NOMO-1 treated with DMSO at 0.1 percent for 48 hours (cell line): ENCODE results near the gene SLC41A3.

ENCODE experiments used
- DNase-seq: peaks from one replicate; lab custom pipeline; 2025; ENCODE audit not compliant: unreplicated experiment; lab: John Stamatoyannopoulos, UW

SLC41A3 gene

DNA sequence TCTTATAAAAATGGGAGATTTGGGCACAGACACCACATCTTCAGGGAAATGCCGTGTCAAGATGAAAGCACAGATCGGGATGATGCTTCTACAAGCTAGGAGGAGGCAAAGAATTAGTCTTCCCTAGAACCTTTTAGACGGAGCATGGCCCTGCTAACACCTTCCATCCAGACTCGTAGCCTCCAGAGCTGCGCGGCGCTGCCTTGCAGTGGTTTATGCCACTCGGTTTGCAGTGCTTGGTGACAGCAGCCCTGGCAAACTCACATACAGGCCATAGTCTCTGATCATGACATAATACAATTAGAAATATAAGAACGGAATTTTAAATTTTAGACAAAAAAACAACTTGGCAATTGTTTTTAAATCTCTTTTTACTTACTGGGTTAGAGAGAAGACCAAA is 37.1 kb upstream of the SLC41A3 start:
- no peak for DNase-seq

DNA sequence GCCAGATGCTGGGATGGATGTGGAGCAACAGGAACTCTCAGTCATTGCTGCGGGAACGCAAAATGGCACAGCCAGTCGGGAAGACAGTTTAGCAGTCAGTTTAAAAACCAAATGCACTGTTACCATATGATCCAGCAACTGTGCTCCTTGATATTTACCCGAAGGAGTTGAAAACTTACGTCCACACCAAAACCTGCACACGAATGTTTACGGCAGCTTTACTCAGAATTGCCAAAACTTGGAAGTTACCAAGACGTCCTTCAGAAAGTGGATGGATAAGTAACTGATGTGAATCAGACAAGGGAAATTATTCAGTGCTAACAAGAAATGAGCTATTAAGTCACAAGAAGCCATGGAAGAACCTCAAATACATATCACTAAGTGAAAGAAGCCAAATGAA is 36.1 kb upstream of the SLC41A3 start:
- no peak for DNase-seq

DNA sequence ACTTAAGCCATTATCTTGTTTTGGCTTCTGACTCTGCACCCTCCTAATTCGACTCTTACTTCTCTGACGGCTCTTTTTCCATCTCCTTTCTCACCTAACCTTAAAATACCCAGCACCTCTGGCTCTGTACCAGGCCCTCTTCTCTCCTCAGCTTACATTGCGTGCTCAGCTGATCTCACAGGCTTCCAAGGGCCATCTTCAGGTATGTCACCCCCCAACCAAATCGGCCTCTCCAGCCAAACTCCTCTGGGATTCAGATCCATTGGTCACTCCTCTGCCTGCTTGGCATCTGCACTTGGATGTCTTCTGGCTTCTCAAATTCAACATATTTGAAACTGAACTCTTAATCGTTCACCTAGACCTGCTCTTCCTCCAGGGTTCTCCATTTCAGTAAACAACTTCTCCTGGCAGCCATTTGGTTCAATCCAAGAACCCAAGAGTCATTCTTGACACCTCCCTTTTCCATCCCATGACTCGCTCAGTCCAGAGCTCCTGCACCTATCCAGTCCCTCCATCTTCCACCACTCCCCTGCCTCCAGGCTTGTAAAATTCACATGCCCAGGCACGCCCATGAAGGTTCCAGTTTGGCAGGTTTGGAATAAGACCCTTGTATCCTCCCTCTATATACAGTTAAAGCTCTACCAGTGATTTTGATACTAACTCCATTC is 35.2 kb upstream of the SLC41A3 start:
- no peak for DNase-seq

DNA sequence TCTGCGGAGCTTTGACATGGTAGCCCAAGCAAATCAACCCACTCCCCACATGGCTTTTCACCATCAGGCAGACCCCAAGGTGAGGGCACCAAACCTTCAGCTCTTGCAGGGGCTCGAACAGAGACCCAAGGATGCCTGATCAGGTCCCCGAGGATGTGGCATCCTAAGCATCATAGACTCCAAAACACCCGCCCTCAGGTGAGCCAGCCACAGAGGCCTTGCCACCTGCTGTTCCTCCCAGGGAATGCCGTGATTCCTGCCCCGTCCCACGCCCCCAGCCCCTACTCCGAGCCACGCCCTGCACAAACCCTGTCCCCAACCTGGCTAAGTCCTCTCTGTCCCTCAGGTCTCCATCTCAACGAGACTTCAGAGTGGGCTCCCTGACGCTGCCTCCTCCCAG is 34.7 kb upstream of the SLC41A3 start:
- DNase-seq: no peak

DNA sequence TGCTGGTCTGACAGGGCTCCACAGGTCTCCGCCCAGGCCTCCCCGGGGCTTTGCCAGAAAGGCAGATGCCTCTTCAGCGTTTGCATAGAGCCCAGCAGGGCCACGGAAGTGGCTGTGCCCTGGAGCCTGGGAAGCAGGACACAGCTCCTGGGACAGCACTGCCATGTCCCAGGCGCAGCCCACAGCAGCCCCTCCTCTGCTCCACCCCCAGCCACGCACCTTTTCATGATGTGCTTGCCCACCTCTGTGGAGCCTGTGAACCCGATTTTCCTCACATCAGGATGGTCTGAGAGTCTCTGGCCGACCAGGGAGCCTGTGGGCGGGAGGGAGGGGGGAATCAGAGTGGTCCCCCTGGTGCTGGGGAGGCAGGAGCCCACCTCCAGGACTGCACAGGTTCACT is 33.9 kb upstream of the SLC41A3 start:
- no peak for DNase-seq

DNA sequence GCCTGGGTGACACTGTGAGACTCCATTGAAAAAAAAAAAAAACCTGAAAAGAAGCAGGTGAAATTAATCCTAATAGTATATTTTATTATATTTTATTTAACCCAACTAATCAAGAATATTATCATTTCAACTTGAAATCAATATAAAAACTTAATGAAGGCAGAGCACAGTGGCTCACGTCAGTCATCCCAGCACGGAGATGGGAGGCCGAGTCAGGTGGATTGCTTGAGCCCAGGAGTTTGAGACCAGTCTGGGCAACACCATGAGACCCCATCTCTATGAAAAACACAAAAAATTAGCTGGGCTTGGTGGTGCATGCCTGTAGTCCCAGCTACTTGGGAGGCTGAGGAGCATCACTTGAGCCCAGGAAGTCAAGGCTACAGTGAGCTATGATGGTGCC is 33.3 kb upstream of the SLC41A3 start:
- no peak for DNase-seq

DNA sequence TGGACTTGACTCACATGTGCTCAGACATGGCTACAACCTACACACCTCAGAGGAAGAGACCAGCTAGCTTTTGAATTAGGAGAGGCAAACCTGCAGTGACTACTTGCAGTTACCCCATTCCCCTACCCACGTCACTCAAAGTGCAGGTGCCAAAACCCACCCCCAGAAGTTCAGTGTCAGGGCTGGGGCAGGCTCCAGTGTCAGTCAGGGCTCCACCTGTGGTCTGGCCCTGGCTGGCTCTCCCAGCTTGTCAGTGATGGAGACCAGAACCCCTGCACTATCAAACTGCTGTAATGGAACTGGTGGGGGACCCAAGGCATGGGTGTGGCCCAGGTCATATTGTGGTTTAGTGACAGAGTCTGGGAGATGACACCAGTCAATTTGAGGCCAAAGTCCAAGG is 32.6 kb upstream of the SLC41A3 start:
- no peak for DNase-seq

DNA sequence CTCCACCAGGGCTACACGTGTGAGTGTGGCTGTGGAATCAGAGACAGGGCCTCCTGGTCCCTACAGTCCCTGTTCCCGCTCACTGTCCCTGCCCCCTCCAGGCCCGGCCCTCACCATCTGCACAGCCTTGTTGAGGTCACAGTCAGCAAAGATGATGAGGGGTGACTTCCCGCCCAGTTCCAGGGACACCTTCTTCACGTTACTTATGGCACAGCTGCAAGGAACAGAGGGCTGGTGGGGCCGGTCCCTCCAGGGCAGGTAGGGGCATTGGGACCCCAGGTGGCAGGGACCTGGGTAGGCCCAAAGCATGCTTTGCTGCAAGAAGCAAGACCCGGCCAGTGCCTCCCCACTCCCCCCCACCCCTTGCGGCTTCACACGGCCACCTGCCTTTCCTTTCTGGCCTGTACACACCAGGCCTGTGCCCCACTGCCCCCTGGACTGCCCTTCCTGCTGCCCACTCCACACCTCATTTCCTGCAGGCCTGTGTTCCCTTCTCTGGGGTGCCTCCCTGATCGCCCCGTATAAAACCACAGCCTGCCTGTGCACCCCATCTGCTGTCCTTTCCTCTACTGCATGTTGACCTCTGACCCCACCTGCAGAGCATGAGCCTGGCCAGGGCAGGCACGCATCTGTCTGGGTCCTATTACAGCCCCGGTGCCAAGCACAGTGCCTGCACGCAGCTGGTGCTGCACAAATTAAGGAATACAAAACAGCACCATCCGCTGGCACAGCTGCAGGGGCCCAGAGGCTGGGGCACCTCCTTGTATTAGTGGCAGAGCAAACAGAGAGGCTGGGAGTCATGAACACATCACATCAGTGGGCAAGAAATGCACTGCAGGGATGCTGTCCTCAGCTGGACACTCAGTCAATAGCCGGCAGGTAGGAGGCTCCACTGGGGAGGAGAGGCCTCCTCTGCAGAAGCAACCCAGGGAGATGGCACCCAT is 30.8 kb upstream of the SLC41A3 start:
- DNase-seq: no peak

- DNase-seq: no peak
Observed at GRCh38 chr3:126113733-126114442, 30.0 kb upstream of the SLC41A3 start.

DNA sequence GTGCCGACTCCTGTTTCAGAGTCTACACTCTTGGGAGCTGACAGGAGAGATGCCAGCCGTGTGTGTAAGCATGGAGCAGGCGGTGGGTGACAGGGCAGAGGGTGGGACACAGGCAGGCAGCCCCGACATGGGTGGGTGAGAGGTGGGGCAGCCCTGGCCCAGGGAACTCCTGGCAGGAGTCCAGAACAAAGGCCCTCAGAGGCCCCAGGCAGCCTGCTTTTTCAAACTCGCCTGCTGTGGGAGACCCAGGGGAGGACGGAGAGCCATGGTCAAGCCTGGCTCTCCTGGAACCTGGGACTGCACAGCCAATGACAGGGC is 29.3 kb upstream of the SLC41A3 start:
- no peak for DNase-seq

DNA sequence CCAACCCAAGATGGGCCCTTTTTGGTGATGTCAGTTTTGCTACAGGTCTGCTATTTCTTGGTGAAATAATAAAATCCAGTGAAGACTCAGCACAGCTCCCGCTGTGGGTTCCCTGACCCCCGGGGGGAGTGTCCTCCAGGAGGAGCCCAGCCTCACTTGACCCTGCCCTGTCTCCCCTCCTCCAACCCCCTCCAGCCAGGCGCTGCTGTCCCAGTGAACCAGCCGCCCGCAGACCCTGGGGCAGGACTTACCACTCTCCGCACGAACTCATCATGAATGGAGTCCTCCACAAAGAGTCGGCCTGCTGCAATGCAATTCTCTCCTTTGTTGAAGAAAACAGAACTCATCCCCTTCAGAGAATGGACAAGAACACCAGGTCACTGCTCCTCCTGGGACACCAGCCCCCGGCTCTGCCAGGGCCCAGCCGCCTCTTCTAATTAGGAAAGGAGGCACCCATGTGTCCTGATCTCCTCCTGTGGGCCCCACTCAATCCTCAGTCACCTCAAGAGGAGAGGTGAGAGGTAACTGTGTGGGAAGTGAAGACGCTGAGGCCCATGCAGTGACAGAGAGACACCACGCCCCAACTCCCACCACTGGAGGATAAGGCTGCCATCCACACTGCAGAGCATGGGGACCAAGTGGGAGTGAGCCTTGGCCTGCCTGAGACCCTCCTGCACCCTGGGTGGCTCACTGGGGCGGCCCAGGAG is 28.8 kb upstream of the SLC41A3 start:
- no peak for DNase-seq

- no peak for DNase-seq
Observed at GRCh38 chr3:126111566-126112475, 27.9 kb upstream of the SLC41A3 start.

- no peak for DNase-seq
Observed at GRCh38 chr3:126111126-126111551, 27.2 kb upstream of the SLC41A3 start.

DNA sequence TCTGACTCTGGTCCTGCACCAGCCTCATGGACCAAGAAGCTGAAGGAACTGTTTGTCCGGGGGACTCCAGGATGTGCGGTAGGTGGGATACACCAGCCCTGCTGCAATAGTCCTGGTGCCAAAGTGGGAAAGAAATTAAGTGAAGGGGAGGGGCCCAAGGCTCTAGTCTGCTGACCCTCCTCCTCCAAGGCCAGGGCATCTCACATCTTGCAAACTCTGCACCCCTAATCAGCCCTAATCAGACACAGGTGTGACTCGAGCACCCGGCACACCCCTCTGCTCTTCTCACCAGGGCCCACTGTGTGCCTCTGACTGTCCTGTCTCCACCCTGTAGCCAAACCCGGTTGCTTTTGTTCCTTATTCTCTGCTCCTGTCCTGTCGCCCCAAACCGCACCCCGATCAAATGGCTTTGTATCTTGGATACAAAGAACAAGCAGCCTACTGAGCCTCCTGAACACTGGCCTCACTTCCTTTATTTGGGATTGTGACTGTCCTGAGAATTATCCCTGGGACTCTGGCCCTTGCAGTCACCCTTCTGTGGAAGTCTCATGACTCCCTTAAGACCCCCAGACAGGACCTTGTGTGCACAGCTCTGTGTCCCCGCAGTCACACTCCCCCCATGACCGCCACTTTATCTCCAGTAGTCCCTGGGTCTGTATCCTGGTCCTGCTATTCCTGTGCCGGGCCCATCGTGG is 26.7 kb upstream of the SLC41A3 start:
- no peak for DNase-seq

DNA sequence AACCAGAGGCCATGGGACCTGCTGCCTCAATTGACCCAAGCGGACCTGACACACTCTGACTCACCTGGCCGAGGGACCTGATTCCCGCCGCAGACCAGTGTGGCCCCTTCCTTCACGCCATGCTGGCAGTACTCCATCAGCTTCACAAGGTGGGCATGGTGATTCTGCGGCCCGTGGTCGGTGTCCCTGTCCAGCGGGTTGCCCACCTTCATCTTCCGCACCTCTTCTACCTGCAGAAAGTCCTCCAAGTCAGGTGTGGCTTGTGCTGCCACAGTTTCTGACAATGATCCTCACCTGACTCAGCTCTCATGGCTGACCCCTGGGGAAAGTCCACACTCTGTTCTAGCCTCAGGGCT is 25.9 kb upstream of the SLC41A3 start:
- no peak for DNase-seq

- no peak for DNase-seq
Observed at GRCh38 chr3:126109146-126109879, 25.4 kb upstream of the SLC41A3 start.

- no peak for DNase-seq
Observed at GRCh38 chr3:126108676-126109050, 24.7 kb upstream of the SLC41A3 start.

- DNase-seq: no peak
Observed at GRCh38 chr3:126107957-126108675, 24.2 kb upstream of the SLC41A3 start.
